Measurements from ENCODE around the gene ZNF408.

DNA sequence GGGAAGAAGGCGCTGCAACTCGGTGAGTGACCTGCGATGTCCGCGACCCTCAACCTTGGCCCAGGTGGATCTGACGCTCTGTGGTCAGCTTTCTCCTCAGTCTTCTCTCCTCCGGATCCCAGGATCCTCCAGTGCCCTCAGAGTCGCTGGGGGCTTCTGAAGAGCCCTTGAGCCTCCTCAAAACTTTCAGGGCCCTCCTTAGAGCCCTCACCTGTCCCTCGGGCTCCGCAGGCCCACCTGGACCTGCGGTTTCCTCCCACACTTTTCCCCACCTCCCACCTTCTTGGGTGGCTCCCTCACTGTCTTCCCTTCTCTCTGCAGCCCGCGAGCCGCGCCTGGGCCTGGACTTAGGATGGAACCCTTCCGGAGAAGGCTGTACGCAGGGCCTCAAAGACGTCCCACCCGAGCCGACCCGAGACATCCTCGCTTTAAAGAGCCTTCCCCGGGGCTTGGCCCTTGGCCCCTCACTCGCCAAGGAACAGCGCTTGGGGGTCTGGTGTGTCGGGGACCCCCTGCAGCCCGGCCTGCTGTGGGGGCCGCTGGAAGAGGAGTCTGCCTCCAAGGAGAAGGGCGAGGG is 335 bp downstream of the ZNF408 start:
- TF ChIP-seq POLR2A (IDR thresholded peaks at IDR 0.05; ENCODE audit: low read depth, low read length), result no peak
- TF ChIP-seq, protein P1, sequence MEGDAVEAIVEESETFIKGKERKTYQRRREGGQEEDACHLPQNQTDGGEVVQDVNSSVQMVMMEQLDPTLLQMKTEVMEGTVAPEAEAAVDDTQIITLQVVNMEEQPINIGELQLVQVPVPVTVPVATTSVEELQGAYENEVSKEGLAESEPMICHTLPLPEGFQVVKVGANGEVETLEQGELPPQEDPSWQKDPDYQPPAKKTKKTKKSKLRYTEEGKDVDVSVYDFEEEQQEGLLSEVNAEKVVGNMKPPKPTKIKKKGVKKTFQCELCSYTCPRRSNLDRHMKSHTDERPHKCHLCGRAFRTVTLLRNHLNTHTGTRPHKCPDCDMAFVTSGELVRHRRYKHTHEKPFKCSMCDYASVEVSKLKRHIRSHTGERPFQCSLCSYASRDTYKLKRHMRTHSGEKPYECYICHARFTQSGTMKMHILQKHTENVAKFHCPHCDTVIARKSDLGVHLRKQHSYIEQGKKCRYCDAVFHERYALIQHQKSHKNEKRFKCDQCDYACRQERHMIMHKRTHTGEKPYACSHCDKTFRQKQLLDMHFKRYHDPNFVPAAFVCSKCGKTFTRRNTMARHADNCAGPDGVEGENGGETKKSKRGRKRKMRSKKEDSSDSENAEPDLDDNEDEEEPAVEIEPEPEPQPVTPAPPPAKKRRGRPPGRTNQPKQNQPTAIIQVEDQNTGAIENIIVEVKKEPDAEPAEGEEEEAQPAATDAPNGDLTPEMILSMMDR (IDR thresholded peaks at IDR 0.05; ENCODE audit: extremely low read depth in 1 of 2, insufficient read depth in 1 of 2, low read depth in 1 of 2, low read length in 2 of 2), result no peak
- no peak for TF ChIP-seq POLR2AphosphoS5 (IDR thresholded peaks at IDR 0.05; ENCODE audit: insufficient read depth, low read depth, low read length)
- no peak for TF ChIP-seq JUN (IDR thresholded peaks at IDR 0.05; ENCODE audit: borderline replicate concordance, insufficient read depth, insufficient read length, low read depth)
- no peak for TF ChIP-seq FOS (IDR thresholded peaks at IDR 0.05; ENCODE audit: borderline replicate concordance, insufficient read depth, low read length)
- no peak for TF ChIP-seq GATA2 (IDR thresholded peaks at IDR 0.05; ENCODE audit: insufficient read depth, insufficient read length, low read depth, low read length)
- TF ChIP-seq, protein P2, sequence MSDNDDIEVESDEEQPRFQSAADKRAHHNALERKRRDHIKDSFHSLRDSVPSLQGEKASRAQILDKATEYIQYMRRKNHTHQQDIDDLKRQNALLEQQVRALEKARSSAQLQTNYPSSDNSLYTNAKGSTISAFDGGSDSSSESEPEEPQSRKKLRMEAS (IDR thresholded peaks at IDR 0.05; ENCODE audit: insufficient read depth, insufficient read length), result no peak

Data from endothelial cell of umbilical vein (primary cell).